Stomach (tissue), 9 donors: Measurements from ENCODE around the gene COPZ2. TPM values are rescaled to one million over a fixed set of nuclear protein-coding genes. Genes with fewer than 3 reads are reported as not detected.

ENCODE experiments used
- DNase-seq, 2 donors: peaks; one replicate each; pipeline versions ENCODE4 v3.0.0 to v3.0.0-alpha.2; 2013 to 2019
- H3K27ac ChIP-seq, 5 donors: fragments of 200-600 bp in 4 of 5; sonication (generic) in 4 of 5; one replicate each; pipeline ENCODE4 v1.5.1; 2013 to 2019; ENCODE audit warnings: mild to moderate bottlenecking in 1 of 5, moderate library complexity in 1 of 5
- H3K27me3 ChIP-seq, 3 donors: fragments of 200-600 bp; sonication (generic); one replicate each; pipeline ENCODE4 v1.5.1; 2017 to 2019; ENCODE audit warnings: mixed run types in 1 of 3
- H3K36me3 ChIP-seq, 4 donors: fragments of 200-600 bp; sonication (generic); 1 replicate in 3 of 4; 2 replicates in 1 of 4; pipeline ENCODE4 v1.5.1; 2016 to 2019
- H3K4me1 ChIP-seq, 4 donors: fragments of 200-600 bp; sonication (generic); one replicate each; pipeline ENCODE4 v1.5.1; 2016 to 2019
- H3K4me3 ChIP-seq, 4 donors: fragments of 200-600 bp; sonication (generic) in 3 of 4; one replicate each; pipeline ENCODE4 v1.5.1; 2016 to 2019; ENCODE audit warnings: mild to moderate bottlenecking in 1 of 4
- H3K9me3 ChIP-seq, 4 donors: fragments of 200-600 bp; sonication (generic); one replicate each; pipeline ENCODE4 v1.5.1; 2016 to 2019
- EP300 ChIP-seq: sonication (generic); formaldehyde crosslinking; IDR thresholded peaks from one replicate; pipeline ENCODE4 v1.6.1; 2017; ENCODE audit warnings: antibody characterized with exemption
- POLR2A ChIP-seq, 4 donors: fragments of 450-650 bp; IDR thresholded peaks; one replicate each; pipeline ENCODE4 v1.6.1; 2016; ENCODE audit warnings: antibody characterized with exemption in 4 of 4, control low read depth in 2 of 4, mild to moderate bottlenecking in 1 of 4, moderate library complexity in 1 of 4
- POLR2AphosphoS5 ChIP-seq, 3 donors: sonication (generic); formaldehyde crosslinking; IDR thresholded peaks; one replicate each; pipeline ENCODE4 v1.6.1; 2016; ENCODE audit warnings: antibody characterized with exemption in 3 of 3
- WGBS, 5 donors: extraction: QIAGEN DNeasy Blood & Tissue Kit in 3 of 5; methylation state at CpG; one replicate each; pipeline versions ENCODE4 v1.1.5 to v1.1.7; 2013 to 2018; 5-methylcytosine and 5-hydroxymethylcytosine counted together
- intact Hi-C: fragments of 100-400 bp; cut with DNase I; formaldehyde crosslinking; loops from one replicate; pipeline ENCODE4 v1.15.1; 2023; ENCODE audit warnings: low total_unique reads
- polyA plus RNA-seq, 3 donors: library from polyadenylated mRNA; stranded (reverse); fragments of 200-250 nt; gene quantifications; one replicate each; pipeline ENCODE4 v1.2.3, GENCODE V29; 2013
- small RNA-seq, 4 donors: library from RNA; depleted of rRNA; stranded (forward); fragments of <200 nt; gene quantifications; one replicate each; pipeline ENCODE3, GENCODE V24; 2016
- total RNA-seq, 5 donors: library from RNA; depleted of rRNA; stranded (reverse); fragments of >200 nt; gene quantifications; one replicate each; pipeline versions ENCODE4 v1.1.0 to v1.2.3, GENCODE V29; 2014 to 2016
- TF ChIP-seq, protein P1 (sequence below), 7 experiments: fragments of 450-650 bp in 4 of 7; fragments of 200-600 bp in 3 of 7; sonication (generic) in 3 of 7; IDR thresholded peaks; one replicate each; pipeline ENCODE4 v1.5.1; 2016 to 2019; ENCODE audit warnings: antibody characterized with exemption in 7 of 7, control low read depth in 2 of 7, mild to moderate bottlenecking in 1 of 7
- donor health status: healthy with polysubstance abuse.
- donor health status: Bipolar disorder and iron deficiency.
- donor health status: healthy.

Gene COPZ2
- total and polyA plus RNA-seq, 8 donors = 6.8 to 187 (median 17.0) TPM

DNA sequence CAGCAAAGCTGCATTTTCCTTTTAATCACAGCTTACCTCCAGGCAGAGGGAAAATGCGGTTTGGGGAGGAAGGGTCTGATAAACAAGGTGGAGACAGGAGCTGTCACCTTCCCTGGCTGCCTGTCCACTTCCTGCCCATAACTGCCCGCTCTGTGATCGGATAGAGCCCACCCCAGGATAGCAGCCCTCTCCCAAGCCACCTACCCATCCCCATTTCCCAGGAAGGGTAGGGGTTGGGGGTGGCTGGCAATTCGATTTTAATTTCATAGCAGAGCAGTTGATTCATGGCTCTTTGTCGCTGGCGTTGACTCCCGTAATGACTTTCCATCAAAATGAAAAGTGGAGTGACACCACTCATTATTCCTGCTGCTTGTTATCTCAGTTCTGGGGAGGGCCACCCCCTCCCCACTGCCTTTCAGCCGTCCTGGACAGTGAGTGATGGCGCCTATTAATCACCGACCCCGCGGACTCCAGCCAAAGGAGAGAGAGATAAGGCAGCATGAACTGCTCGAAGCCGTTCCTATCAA, 55.4 kb downstream of the COPZ2 start:
- peaks cover 41 to 79% (median 75%) of the 10 kb centered on the region in 4 donors for H3K36me3 ChIP-seq
- TF ChIP-seq POLR2AphosphoS5 (IDR thresholded peaks at IDR 0.05) (no peak), EP300 (no peak), POLR2A (IDR thresholded peaks at IDR 0.05) (no peak)
- TF ChIP-seq, protein P1, sequence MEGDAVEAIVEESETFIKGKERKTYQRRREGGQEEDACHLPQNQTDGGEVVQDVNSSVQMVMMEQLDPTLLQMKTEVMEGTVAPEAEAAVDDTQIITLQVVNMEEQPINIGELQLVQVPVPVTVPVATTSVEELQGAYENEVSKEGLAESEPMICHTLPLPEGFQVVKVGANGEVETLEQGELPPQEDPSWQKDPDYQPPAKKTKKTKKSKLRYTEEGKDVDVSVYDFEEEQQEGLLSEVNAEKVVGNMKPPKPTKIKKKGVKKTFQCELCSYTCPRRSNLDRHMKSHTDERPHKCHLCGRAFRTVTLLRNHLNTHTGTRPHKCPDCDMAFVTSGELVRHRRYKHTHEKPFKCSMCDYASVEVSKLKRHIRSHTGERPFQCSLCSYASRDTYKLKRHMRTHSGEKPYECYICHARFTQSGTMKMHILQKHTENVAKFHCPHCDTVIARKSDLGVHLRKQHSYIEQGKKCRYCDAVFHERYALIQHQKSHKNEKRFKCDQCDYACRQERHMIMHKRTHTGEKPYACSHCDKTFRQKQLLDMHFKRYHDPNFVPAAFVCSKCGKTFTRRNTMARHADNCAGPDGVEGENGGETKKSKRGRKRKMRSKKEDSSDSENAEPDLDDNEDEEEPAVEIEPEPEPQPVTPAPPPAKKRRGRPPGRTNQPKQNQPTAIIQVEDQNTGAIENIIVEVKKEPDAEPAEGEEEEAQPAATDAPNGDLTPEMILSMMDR (IDR thresholded peaks at IDR 0.05) = no peak
- H3K27ac ChIP-seq = no peak overlapping the region
- no peaks in the 10 kb centered on the region for H3K9me3 ChIP-seq
- intact Hi-C loops = no loop called here
- H3K4me3 ChIP-seq = no peak overlapping the region
- DNase-seq = no peak
- 53 to 70% (median 58%) methylated on average over 14 of the region's 14 CpGs for WGBS, 5 donors
- no peaks in the 10 kb centered on the region for H3K27me3 ChIP-seq
- H3K4me1 ChIP-seq = peaks cover 4 to 35% (median 19%) of the 10 kb centered on the region in 4 donors

- Histone ChIP-seq H3K36me3 (peaks cover 46 to 86% (median 82%) of the 10 kb centered on the region in 4 donors), H3K4me1 (peaks cover 0 to 30% (median 14%) of the 10 kb centered on the region in 4 donors), H3K27me3 (no peaks in the 10 kb centered on the region), H3K9me3 (no peaks in the 10 kb centered on the region), H3K4me3 (no peak overlapping the region), H3K27ac (no peak overlapping the region)
- intact Hi-C loops = no loop called here
- WGBS, 5 donors = 80 to 92% (median 87%) methylated on average over 7 to 9 of the region's 9 CpGs
- no peak for DNase-seq
- TF ChIP-seq, protein P1 (IDR thresholded peaks at IDR 0.05) = no peak
- no peak for TF ChIP-seq POLR2A (IDR thresholded peaks at IDR 0.05)
Observed at GRCh38 chr17:47981462-47981861, 56.1 kb downstream of the COPZ2 start.

DNA sequence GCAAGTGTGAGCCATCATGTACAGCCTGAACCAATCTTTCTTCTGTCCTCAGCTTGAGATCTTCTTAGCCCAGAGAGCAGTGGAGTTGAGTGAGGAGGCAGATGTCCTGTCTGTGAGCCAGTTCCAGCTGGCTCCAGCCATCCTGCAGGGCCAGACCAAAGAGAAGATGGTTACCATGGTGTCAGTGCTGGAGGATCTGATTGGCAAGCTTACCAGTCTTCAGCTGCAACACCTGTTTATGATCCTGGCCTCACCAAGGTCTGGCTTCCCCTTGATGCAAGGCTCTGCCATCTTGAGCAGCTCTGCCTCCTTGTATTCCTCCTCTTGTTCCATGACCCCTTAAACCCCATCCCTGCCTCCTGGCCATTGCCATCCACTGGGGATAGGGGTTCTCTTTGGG, 57.1 kb downstream of the COPZ2 start:
- Histone ChIP-seq H3K27me3 (no peaks in the 10 kb centered on the region), H3K4me1 (peaks cover 0 to 30% (median 14%) of the 10 kb centered on the region in 4 donors), H3K36me3 (peaks cover 55 to 95% (median 91%) of the 10 kb centered on the region in 4 donors), H3K9me3 (no peaks in the 10 kb centered on the region), H3K27ac (no peak overlapping the region), H3K4me3 (no peak overlapping the region)
- TF ChIP-seq POLR2A (IDR thresholded peaks at IDR 0.05) (no peak), EP300 (no peak), POLR2AphosphoS5 (IDR thresholded peaks at IDR 0.05) (no peak)
- TF ChIP-seq, protein P1 (IDR thresholded peaks at IDR 0.05) = no peak
- intact Hi-C loops = no loop called here
- no peak for DNase-seq

DNA sequence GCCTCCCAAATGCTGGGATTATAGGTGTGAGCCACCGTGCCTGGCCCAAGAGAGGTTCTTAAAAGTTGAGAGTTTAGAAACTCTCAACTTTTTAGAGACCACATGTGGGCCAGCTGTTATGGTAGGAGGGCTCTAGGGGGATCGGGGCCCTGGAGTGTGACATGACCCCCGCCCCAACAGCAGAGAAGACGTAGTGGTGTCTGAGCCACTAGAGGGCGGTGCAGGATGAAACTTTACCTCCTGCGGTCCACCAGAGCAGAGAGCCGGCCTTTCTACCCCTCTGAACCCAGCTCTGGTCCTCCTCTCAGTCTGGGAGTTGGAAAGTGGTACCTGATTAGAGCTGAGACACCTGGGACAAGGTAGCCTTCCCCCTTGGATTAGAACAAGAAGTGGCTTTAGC, 59.3 kb downstream of the COPZ2 start:
- Histone ChIP-seq H3K9me3 (no peaks in the 10 kb centered on the region), H3K27me3 (no peaks in the 10 kb centered on the region), H3K4me1 (peaks cover 0 to 23% (median 11%) of the 10 kb centered on the region in 4 donors), H3K4me3 (no peak overlapping the region), H3K27ac (no peak overlapping the region), H3K36me3 (peaks cover 75 to 100% (median 98%) of the 10 kb centered on the region in 4 donors)
- TF ChIP-seq, protein P1 (IDR thresholded peaks at IDR 0.05) = peak in 5 of 7 experiments; percentile 50 to 66 (median 53)
- TF ChIP-seq POLR2AphosphoS5 (IDR thresholded peaks at IDR 0.05) = no peak
- no peak for TF ChIP-seq EP300
- intact Hi-C loops = loop anchor here (5.0 kb wide), 1 partner anchor 39 kb away; no protein-coding TSS in a partner anchor
- DNase-seq = peak; percentile 61 to 88
- 20 to 31% (median 22%) methylated on average over 7 of the region's 7 CpGs for WGBS, 5 donors

Small RNA genes lying within 50 kb of the gene (small RNA-seq; reads per million reads assigned to genes)
- gene AC004477.2 (0 reads per million in 4 donors), gene MIR152 (142 to 204 (median 159) reads per million in 4 donors)

Other genes starting within 250 kb of the COPZ2 start
- 100 to 1,000 TPM in 3 of 5 donors, 10 to 100 TPM in 2; 26.3 to 330 (median 141) TPM for gene OSBPL7, start 216.0 kb downstream of the COPZ2 start, total RNA-seq
- gene OSBPL7, start 216.0 kb downstream of the COPZ2 start, polyA plus RNA-seq = 10 to 100 TPM in 2 of 3 donors, 1 to 10 TPM in 1; 7.9 to 22.6 (median 19.4) TPM
- gene MRPL10, start 206.3 kb downstream of the COPZ2 start, total RNA-seq = 10 to 100 TPM in 4 of 5 donors, 1 to 10 TPM in 1; 7.8 to 85.2 (median 24.6) TPM
- 10 to 100 TPM; 37.1 to 69.7 (median 38.1) TPM for gene MRPL10, start 206.3 kb downstream of the COPZ2 start, polyA plus RNA-seq
- gene LRRC46, start 206.1 kb downstream of the COPZ2 start, total RNA-seq = not detected
- under 1 TPM; 0.31 to 0.75 (median 0.48) TPM for gene LRRC46, start 206.1 kb downstream of the COPZ2 start, polyA plus RNA-seq
- 10 to 100 TPM in 4 of 5 donors, 1 to 10 TPM in 1; 7.0 to 44.9 (median 22.2) TPM for gene SCRN2, start 196.5 kb downstream of the COPZ2 start, total RNA-seq
- gene SCRN2, start 196.5 kb downstream of the COPZ2 start, polyA plus RNA-seq = 10 to 100 TPM; 30.5 to 38.3 (median 32.1) TPM
- gene SP6, start 186.6 kb downstream of the COPZ2 start, total RNA-seq = 1 to 10 TPM in 1 of 5 donors, under 1 TPM in 1, not detected in 3; 0.92 to 3.0 TPM
- under 1 TPM; 0.31 to 0.38 (median 0.31) TPM for gene SP6, start 186.6 kb downstream of the COPZ2 start, polyA plus RNA-seq
- 10 to 100 TPM in 2 of 5 donors, 1 to 10 TPM in 2, under 1 TPM in 1; 0.87 to 22.8 (median 3.1) TPM for gene SP2, start 141.6 kb downstream of the COPZ2 start, total RNA-seq
- 10 to 100 TPM in 1 of 3 donors, 1 to 10 TPM in 2; 4.7 to 11.9 (median 8.0) TPM for gene SP2, start 141.6 kb downstream of the COPZ2 start, polyA plus RNA-seq
- 10 to 100 TPM in 4 of 5 donors, not detected in 1; 12.1 to 44.2 (median 19.8) TPM for gene PNPO, start 96.2 kb downstream of the COPZ2 start, total RNA-seq
- gene PNPO, start 96.2 kb downstream of the COPZ2 start, polyA plus RNA-seq = 10 to 100 TPM in 1 of 3 donors, 1 to 10 TPM in 2; 7.6 to 10.3 (median 8.6) TPM
- 10 to 100 TPM; 23.9 to 93.6 (median 69.8) TPM for gene PRR15L, start 79.9 kb downstream of the COPZ2 start, total RNA-seq
- 100 to 1,000 TPM in 1 of 3 donors, 10 to 100 TPM in 2; 71.0 to 102 (median 97.9) TPM for gene PRR15L, start 79.9 kb downstream of the COPZ2 start, polyA plus RNA-seq
- 100 to 1,000 TPM; 101 to 682 (median 474) TPM for gene CDK5RAP3, start 66.7 kb downstream of the COPZ2 start, total RNA-seq
- 100 to 1,000 TPM; 155 to 300 (median 242) TPM for gene CDK5RAP3, start 66.7 kb downstream of the COPZ2 start, polyA plus RNA-seq
- gene NFE2L1, start 10.6 kb upstream of the COPZ2 start, total RNA-seq = 100 to 1,000 TPM in 3 of 5 donors, 10 to 100 TPM in 2; 51.4 to 160 (median 126) TPM
- 10 to 100 TPM; 25.2 to 39.5 (median 36.6) TPM for gene NFE2L1, start 10.6 kb upstream of the COPZ2 start, polyA plus RNA-seq
- gene CBX1, start 63.7 kb upstream of the COPZ2 start, total RNA-seq = 10 to 100 TPM; 12.8 to 65.6 (median 40.3) TPM
- gene CBX1, start 63.7 kb upstream of the COPZ2 start, polyA plus RNA-seq = 10 to 100 TPM; 21.3 to 27.3 (median 23.4) TPM
- 10 to 100 TPM in 3 of 5 donors, 1 to 10 TPM in 2; 3.5 to 35.7 (median 13.8) TPM for gene SNX11, start 70.0 kb upstream of the COPZ2 start, total RNA-seq
- 10 to 100 TPM; 13.2 to 16.8 (median 14.4) TPM for gene SNX11, start 70.0 kb upstream of the COPZ2 start, polyA plus RNA-seq